ENCODE measurements around the gene CIB2.

GRCh38 chr15:78130466-78131294 lies 565 bp downstream of the CIB2 start:
- no peak for TF ChIP-seq EZH2 (IDR thresholded peaks at IDR 0.05; ENCODE audit: borderline replicate concordance, insufficient read depth, low read length, poor library complexity, severe bottlenecking)
- no peak for TF ChIP-seq CTCF (IDR thresholded peaks at IDR 0.05; ENCODE audit: poor library complexity, severe bottlenecking)
- TF ChIP-seq EP300 (conservative IDR thresholded peaks at IDR 0.05; ENCODE audit: poor library complexity, severe bottlenecking), result no peak
- TF ChIP-seq REST (IDR thresholded peaks at IDR 0.05; ENCODE audit: borderline replicate concordance), result no peak
- no peak for TF ChIP-seq POLR2AphosphoS5 (IDR thresholded peaks at IDR 0.05)
- no peak for TF ChIP-seq TAF1 (IDR thresholded peaks at IDR 0.05; ENCODE audit: low read depth)

Measured in neural cell (in vitro differentiated cells).